ENCODE measurements around the gene EHD2.

DNA sequence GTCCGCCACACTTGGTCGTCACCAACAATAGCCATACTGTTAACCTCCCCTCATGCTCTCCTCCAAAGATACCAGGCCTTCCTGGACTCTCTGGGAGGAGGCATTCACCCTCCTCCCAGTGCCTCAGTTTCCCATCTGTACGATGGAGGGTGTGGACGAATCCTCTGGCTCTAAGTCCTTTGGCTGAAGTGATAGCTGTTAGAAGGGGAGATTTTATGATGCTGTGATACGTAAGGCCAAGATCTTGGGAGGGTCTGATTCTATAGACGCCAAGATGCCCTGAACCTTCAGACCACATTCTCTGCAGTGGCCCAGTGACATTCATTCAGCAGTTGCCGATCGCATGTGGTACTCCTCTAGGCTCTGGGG, 17.3 kb downstream of the EHD2 start:
- TF ChIP-seq POLR2AphosphoS5 (IDR thresholded peaks at IDR 0.05) (no peak), CTCF (IDR thresholded peaks at IDR 0.05; ENCODE audit: poor library complexity, severe bottlenecking) (no peak), MXI1 (conservative IDR thresholded peaks at IDR 0.05; ENCODE audit: poor library complexity, severe bottlenecking) (no peak), EZH2 (IDR thresholded peaks at IDR 0.05; ENCODE audit: borderline replicate concordance, insufficient read depth, low read length, poor library complexity, severe bottlenecking) (no peak), RAD21 (conservative IDR thresholded peaks at IDR 0.05) (no peak), TAF1 (IDR thresholded peaks at IDR 0.05; ENCODE audit: low read depth) (no peak), EP300 (conservative IDR thresholded peaks at IDR 0.05; ENCODE audit: poor library complexity, severe bottlenecking) (no peak), SMC3 (conservative IDR thresholded peaks at IDR 0.05; ENCODE audit: poor library complexity) (no peak)
- TF ChIP-seq, protein P1, sequence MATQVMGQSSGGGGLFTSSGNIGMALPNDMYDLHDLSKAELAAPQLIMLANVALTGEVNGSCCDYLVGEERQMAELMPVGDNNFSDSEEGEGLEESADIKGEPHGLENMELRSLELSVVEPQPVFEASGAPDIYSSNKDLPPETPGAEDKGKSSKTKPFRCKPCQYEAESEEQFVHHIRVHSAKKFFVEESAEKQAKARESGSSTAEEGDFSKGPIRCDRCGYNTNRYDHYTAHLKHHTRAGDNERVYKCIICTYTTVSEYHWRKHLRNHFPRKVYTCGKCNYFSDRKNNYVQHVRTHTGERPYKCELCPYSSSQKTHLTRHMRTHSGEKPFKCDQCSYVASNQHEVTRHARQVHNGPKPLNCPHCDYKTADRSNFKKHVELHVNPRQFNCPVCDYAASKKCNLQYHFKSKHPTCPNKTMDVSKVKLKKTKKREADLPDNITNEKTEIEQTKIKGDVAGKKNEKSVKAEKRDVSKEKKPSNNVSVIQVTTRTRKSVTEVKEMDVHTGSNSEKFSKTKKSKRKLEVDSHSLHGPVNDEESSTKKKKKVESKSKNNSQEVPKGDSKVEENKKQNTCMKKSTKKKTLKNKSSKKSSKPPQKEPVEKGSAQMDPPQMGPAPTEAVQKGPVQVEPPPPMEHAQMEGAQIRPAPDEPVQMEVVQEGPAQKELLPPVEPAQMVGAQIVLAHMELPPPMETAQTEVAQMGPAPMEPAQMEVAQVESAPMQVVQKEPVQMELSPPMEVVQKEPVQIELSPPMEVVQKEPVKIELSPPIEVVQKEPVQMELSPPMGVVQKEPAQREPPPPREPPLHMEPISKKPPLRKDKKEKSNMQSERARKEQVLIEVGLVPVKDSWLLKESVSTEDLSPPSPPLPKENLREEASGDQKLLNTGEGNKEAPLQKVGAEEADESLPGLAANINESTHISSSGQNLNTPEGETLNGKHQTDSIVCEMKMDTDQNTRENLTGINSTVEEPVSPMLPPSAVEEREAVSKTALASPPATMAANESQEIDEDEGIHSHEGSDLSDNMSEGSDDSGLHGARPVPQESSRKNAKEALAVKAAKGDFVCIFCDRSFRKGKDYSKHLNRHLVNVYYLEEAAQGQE (IDR thresholded peaks at IDR 0.05; ENCODE audit: borderline replicate concordance), result no peak

Data from neural cell (in vitro differentiated cells).